IMR-90 (cell line): ENCODE results near the gene RNF14. TPM values are rescaled to one million over a fixed set of nuclear protein-coding genes. Genes with fewer than 3 reads are reported as not detected.

ENCODE experiments used
- ATAC-seq: fragments of 200-7000 bp; cut with Tn5 transposase; 2 replicates; pipeline ENCODE4 v1.9.1; 2020; ENCODE audit warnings: low read depth, mild to moderate bottlenecking, moderate library complexity
- BruUV-seq: library from RNA; stranded (reverse); fragments of 400-500 nt; replicated peaks from 2 replicates; lab custom pipeline; 2021; lab: Mats Ljungman, UMichigan
- CTCF ChIA-PET: fragments of 300-600 bp; formaldehyde crosslinking; extraction: SDS; loops from one replicate; lab custom pipeline; 2021; ENCODE audit warnings: antibody characterized with exemption; lab: Yijun Ruan, JAX
- POLR2A ChIA-PET: fragments of 300-600 bp; sonication (Branson Sonifier 250); formaldehyde crosslinking; loops from one replicate; lab custom pipeline; 2022; ENCODE audit warnings: antibody characterized with exemption; ENCODE audit not compliant: unreplicated experiment; lab: Charles Lee
- DNase-seq: peaks from one replicate; pipeline ENCODE4 v3.0.0; 2013
- H2AFZ ChIP-seq: replicated peaks from 2 replicates; pipeline ENCODE3; 2013; ENCODE audit warnings: low read length, mild to moderate bottlenecking; ENCODE audit not compliant: poor library complexity
- H2AK5ac ChIP-seq: 2 replicates; pipeline ENCODE4 v1.6.1; 2013; ENCODE audit warnings: low read depth, low read length, inconsistent platforms
- H2AK9ac ChIP-seq: replicated peaks from 2 replicates; pipeline ENCODE3; 2013; ENCODE audit warnings: mild to moderate bottlenecking, low read depth, low read length, moderate library complexity; ENCODE audit not compliant: poor library complexity
- H2BK120ac ChIP-seq: 2 replicates; pipeline ENCODE4 v1.6.1; 2013; ENCODE audit warnings: low read depth, low read length, inconsistent platforms
- H2BK15ac ChIP-seq: 3 replicates; pipeline ENCODE4 v1.6.1; 2013; ENCODE audit warnings: low read depth, low read length, inconsistent platforms
- H2BK20ac ChIP-seq: 2 replicates; pipeline ENCODE4 v1.6.1; 2013; ENCODE audit warnings: low read depth, mild to moderate bottlenecking, inconsistent platforms, low read length, moderate library complexity
- H2BK5ac ChIP-seq: 2 replicates; pipeline ENCODE4 v1.6.1; 2013; ENCODE audit warnings: mild to moderate bottlenecking, low read depth, low read length, inconsistent platforms; ENCODE audit not compliant: poor library complexity, severe bottlenecking
- H3K14ac ChIP-seq: replicated peaks from 2 replicates; pipeline ENCODE4 v1.6.1; 2013; ENCODE audit warnings: low read depth, low read length, inconsistent platforms
- H3K18ac ChIP-seq: 2 replicates; pipeline ENCODE4 v1.6.1; 2013; ENCODE audit warnings: low read depth, low read length, control low read depth
- H3K23ac ChIP-seq: 2 replicates; pipeline ENCODE4 v1.6.1; 2013; ENCODE audit warnings: low read depth, low read length, inconsistent platforms
- H3K27ac ChIP-seq: 2 replicates; pipeline ENCODE4 v1.5.1; 2013; ENCODE audit warnings: mild to moderate bottlenecking, control low read depth, low read length; ENCODE audit not compliant: insufficient read depth
- H3K27me3 ChIP-seq: 2 replicates; pipeline ENCODE4 v1.6.1; 2013; ENCODE audit warnings: low read length; ENCODE audit not compliant: control insufficient read depth, insufficient read depth
- H3K36me3 ChIP-seq: 2 replicates; pipeline ENCODE4 v1.6.1; 2013; ENCODE audit warnings: low read length, mixed read lengths; ENCODE audit not compliant: control insufficient read depth, insufficient read depth
- H3K4ac ChIP-seq: 2 replicates; pipeline ENCODE4 v1.6.1; 2013; ENCODE audit warnings: low read depth, low read length, inconsistent platforms
- H3K4me1 ChIP-seq: 2 replicates; pipeline ENCODE4 v1.6.1; 2013; ENCODE audit warnings: low read length, mixed read lengths; ENCODE audit not compliant: control insufficient read depth, insufficient read depth
- H3K4me2 ChIP-seq: 2 replicates; pipeline ENCODE4 v1.6.1; 2013; ENCODE audit warnings: low read depth, mild to moderate bottlenecking, control low read depth, low read length, moderate library complexity
- H3K4me3 ChIP-seq: 2 replicates; pipeline ENCODE4 v1.5.1; 2013; ENCODE audit warnings: low read depth, mild to moderate bottlenecking, control low read depth, low read length, moderate library complexity; ENCODE audit not compliant: insufficient read depth
- H3K56ac ChIP-seq: 2 replicates; pipeline ENCODE4 v1.6.1; 2013; ENCODE audit warnings: low read length, inconsistent platforms; ENCODE audit not compliant: insufficient read depth; ENCODE audit errors: extremely low read depth
- H3K79me1 ChIP-seq, 2 experiments: 2 replicates each; pipeline ENCODE4 v1.6.1; 2013; ENCODE audit warnings: low read length in 2 of 2, inconsistent platforms in 1 of 2, low read depth in 1 of 2
- H3K9ac ChIP-seq: 2 replicates; pipeline ENCODE4 v1.6.1; 2013; ENCODE audit warnings: low read depth, low read length, control low read depth
- H3K9me1 ChIP-seq: 2 replicates; pipeline ENCODE4 v1.6.1; 2013; ENCODE audit warnings: low read length, inconsistent platforms; ENCODE audit not compliant: insufficient read depth
- H3K9me3 ChIP-seq: 2 replicates; pipeline ENCODE4 v1.6.1; 2013; ENCODE audit warnings: low read length; ENCODE audit not compliant: control insufficient read depth, insufficient read depth
- H4K20me1 ChIP-seq: 2 replicates; pipeline ENCODE4 v1.6.1; 2013; ENCODE audit warnings: low read length, inconsistent platforms; ENCODE audit not compliant: insufficient read depth
- H4K5ac ChIP-seq: 2 replicates; pipeline ENCODE4 v1.6.1; 2013; ENCODE audit warnings: mild to moderate bottlenecking, low read depth, low read length, control low read depth
- H4K8ac ChIP-seq, 2 experiments: 2 replicates each; pipeline ENCODE4 v1.6.1; 2013; ENCODE audit warnings: low read depth in 2 of 2, low read length in 2 of 2, control low read depth in 1 of 2, inconsistent platforms in 1 of 2
- H4K91ac ChIP-seq: 2 replicates; pipeline ENCODE4 v1.6.1; 2013; ENCODE audit warnings: low read depth, low read length, inconsistent platforms; ENCODE audit not compliant: insufficient read depth
- BHLHE40 ChIP-seq: fragments of 150-350 bp; IDR thresholded peaks from 2 replicates; pipeline ENCODE4 v1.6.1; 2016; ENCODE audit warnings: mild to moderate bottlenecking, low read depth, low read length
- CEBPB ChIP-seq: IDR thresholded peaks from 2 replicates; pipeline ENCODE4 v1.6.1; 2012; ENCODE audit warnings: low read depth, low read length, improper control_type of control experiment
- CHD1 ChIP-seq: IDR thresholded peaks from 2 replicates; pipeline ENCODE4 v1.6.1; 2012; ENCODE audit warnings: low read depth, low read length, improper control_type of control experiment
- MAFK ChIP-seq: IDR thresholded peaks from 2 replicates; pipeline ENCODE4 v1.6.1; 2012; ENCODE audit warnings: low read depth, low read length, improper control_type of control experiment
- MAZ ChIP-seq: IDR thresholded peaks from 2 replicates; pipeline ENCODE4 v1.6.1; 2012; ENCODE audit warnings: low read depth, mild to moderate bottlenecking, low read length, improper control_type of control experiment, moderate library complexity, borderline replicate concordance
- MXI1 ChIP-seq: IDR thresholded peaks from 2 replicates; pipeline ENCODE4 v1.6.1; 2012; ENCODE audit warnings: low read depth, mild to moderate bottlenecking, low read length, moderate library complexity, borderline replicate concordance
- NFE2L2 ChIP-seq: fragments of 150-350 bp; IDR thresholded peaks from 2 replicates; pipeline ENCODE4 v1.6.1; 2016; ENCODE audit warnings: low read depth, mild to moderate bottlenecking, low read length
- POLR2A ChIP-seq: IDR thresholded peaks from 2 replicates; pipeline ENCODE4 v1.6.1; 2012; ENCODE audit warnings: mild to moderate bottlenecking, low read depth, low read length
- RAD21 ChIP-seq: IDR thresholded peaks from 2 replicates; pipeline ENCODE4 v1.6.1; 2012; ENCODE audit warnings: low read length, improper control_type of control experiment
- RCOR1 ChIP-seq: IDR thresholded peaks from 2 replicates; pipeline ENCODE4 v1.6.1; 2012; ENCODE audit warnings: mild to moderate bottlenecking, low read length, improper control_type of control experiment; ENCODE audit not compliant: insufficient replicate concordance
- RFX5 ChIP-seq: IDR thresholded peaks from 2 replicates; pipeline ENCODE4 v1.8.0; 2012; ENCODE audit warnings: low read depth, mild to moderate bottlenecking, low read length, moderate library complexity
- SMC3 ChIP-seq: fragments of 150-350 bp; IDR thresholded peaks from 2 replicates; pipeline ENCODE4 v1.6.1; 2016; ENCODE audit warnings: low read depth, mild to moderate bottlenecking, antibody characterized with exemption, low read length, moderate library complexity
- WGBS, 2 experiments: methylation state at CpG; one replicate each; pipeline versions ENCODE4 v1.1.5 to v1.1.7; 2013; ENCODE audit warnings: missing lambda C conversion rate in 2 of 2; ENCODE audit not compliant: insufficient read length in 1 of 2; ENCODE audit errors: extremely low coverage in 2 of 2; 5-methylcytosine and 5-hydroxymethylcytosine counted together
- dilution Hi-C: fragments of 300-500 bp; cut with HindIII; formaldehyde crosslinking; loops from one replicate; pipeline ENCODE4 v1.14.3; 2018; ENCODE audit warnings: low sequenced_read_pairs; ENCODE audit not compliant: unreplicated experiment
- in situ Hi-C: fragments of 300-500 bp; cut with MboI; formaldehyde crosslinking; loops from 3 replicates; pipeline ENCODE4 v1.14.3; 2019; ENCODE audit warnings: low sequenced_read_pairs, inconsistent platforms, mixed read lengths
- intact Hi-C: fragments of 100-400 bp; cut with micrococcal nuclease; formaldehyde crosslinking; loops from 2 replicates; pipeline ENCODE4 v1.10.0; 2022
- polyA plus RNA-seq, 3 experiments: library from polyadenylated mRNA; depleted of rRNA; stranded (reverse); fragments of >200 nt; gene quantifications; 2 replicates each; pipeline ENCODE4 v1.2.3, GENCODE V29; 2012; ENCODE audit warnings: low replicate concordance in 1 of 3
- total RNA-seq: library from RNA; depleted of rRNA; stranded (reverse); fragments of >200 nt; gene quantifications from 2 replicates; pipeline ENCODE4 v1.2.3, GENCODE V29; 2012
- TF ChIP-seq, protein P1 (sequence below): fragments of 150-350 bp; IDR thresholded peaks from 2 replicates; pipeline ENCODE4 v1.6.1; 2017; ENCODE audit warnings: mild to moderate bottlenecking, antibody characterized with exemption, low read length, low read depth
- TF ChIP-seq, protein P2 (sequence below): fragments of 150-350 bp; IDR thresholded peaks from 2 replicates; pipeline ENCODE4 v1.6.1; 2016; ENCODE audit warnings: low read depth, mild to moderate bottlenecking, low read length, moderate library complexity, borderline replicate concordance
- TF ChIP-seq, protein P3 (sequence below): conservative IDR thresholded peaks from 2 replicates; pipeline ENCODE4 v1.5.1; 2012; ENCODE audit warnings: mild to moderate bottlenecking, low read depth, low read length, improper control_type of control experiment

RNF14 gene
- total and polyA plus RNA-seq, 2 of the 4 experiments (the other 2 are of a cell fraction), result 36.1 to 106 TPM

DNA sequence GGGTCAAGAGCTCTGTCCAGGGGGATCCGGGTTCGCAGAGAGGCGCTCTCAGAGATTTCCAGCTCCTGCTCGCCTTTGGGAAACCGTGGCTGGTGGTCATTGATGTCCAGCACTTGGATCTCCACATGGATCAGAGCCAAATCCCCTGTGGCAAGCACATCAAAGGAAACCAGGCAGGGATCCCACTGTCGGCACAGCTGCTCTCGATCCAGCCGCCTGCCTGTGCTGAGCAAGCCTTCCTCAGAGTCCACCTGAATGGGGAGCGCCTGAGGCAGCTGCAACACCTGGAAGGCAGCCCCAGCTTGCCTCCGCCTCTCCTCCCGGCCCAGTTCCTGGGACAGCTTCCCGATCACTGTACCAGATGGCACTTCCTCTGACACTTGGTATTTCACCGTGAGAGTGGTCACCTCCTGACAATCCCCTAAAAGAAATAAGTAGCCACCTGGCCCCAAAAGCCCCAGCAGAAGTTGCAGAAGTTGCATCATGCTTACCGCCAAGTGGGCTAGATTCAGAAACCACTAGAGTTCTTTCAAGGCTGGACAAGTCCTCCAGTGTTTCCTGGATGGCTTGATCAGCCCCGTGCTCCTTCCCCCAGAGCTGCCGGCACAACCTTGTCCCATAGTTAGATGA lies 11.4 kb upstream of the RNF14 start:
- no peaks in the 10 kb centered on the region for H3K79me1 ChIP-seq
- no peak overlapping the region for H3K56ac ChIP-seq
- no peak overlapping the region for H3K9ac ChIP-seq
- no peak overlapping the region for H2BK5ac ChIP-seq
- no peak overlapping the region for H3K4me3 ChIP-seq
- no peak overlapping the region for H3K4me2 ChIP-seq
- DNase-seq, result no peak
- H4K91ac ChIP-seq, result no peak overlapping the region
- no peak overlapping the region for H3K23ac ChIP-seq
- BruUV-seq, result no TSS peak
- H3K4ac ChIP-seq, result no peak overlapping the region
- H2BK120ac ChIP-seq, result no peak overlapping the region
- no peak overlapping the region for H2AK9ac ChIP-seq
- H2AK5ac ChIP-seq, result no peak overlapping the region
- no peak overlapping the region for H2AFZ ChIP-seq
- no peak overlapping the region for H4K8ac ChIP-seq
- dilution Hi-C loops (no loop called here), in situ Hi-C loops (loop anchor here (5.0 kb wide), 2 partner anchors 80 to 265 kb away; partner anchors contain the start of gene PCDH1), intact Hi-C loops (no loop called here)
- H3K4me1 ChIP-seq, result no peaks in the 10 kb centered on the region
- 63% methylated on average over 14 of the region's 16 CpGs; no CpG with 5 or more reads in 1 of the 2 experiments for WGBS, 2 experiments
- no peak overlapping the region for H4K5ac ChIP-seq
- ATAC-seq, result no peak
- H3K27me3 ChIP-seq, result peaks cover 21% of the 10 kb centered on the region
- no peak overlapping the region for H2BK20ac ChIP-seq
- no peak overlapping the region for H2BK15ac ChIP-seq
- no peaks in the 10 kb centered on the region for H3K9me3 ChIP-seq
- H3K27ac ChIP-seq, result no peak overlapping the region
- H3K14ac ChIP-seq, result no peak overlapping the region
- H4K20me1 ChIP-seq, result no peaks in the 10 kb centered on the region; the same call in 1 of the 2 replicates
- no peak overlapping the region for H3K18ac ChIP-seq
- ChIA-PET CTCF (interaction anchor here (1.1 to 1.5 kb wide), 2 partner anchors 34 to 265 kb away, joined by 3 read pairs; partner anchors contain the start of gene DELE1), POLR2A (no interaction called here)
- TF ChIP-seq RFX5 (no peak), POLR2A (no peak), MAZ (no peak), RCOR1 (no peak), CHD1 (no peak), CEBPB (no peak), RAD21 (no peak), NFE2L2 (no peak), MAFK (no peak), MXI1 (no peak), SMC3 (no peak), BHLHE40 (no peak)
- TF ChIP-seq, protein P1, sequence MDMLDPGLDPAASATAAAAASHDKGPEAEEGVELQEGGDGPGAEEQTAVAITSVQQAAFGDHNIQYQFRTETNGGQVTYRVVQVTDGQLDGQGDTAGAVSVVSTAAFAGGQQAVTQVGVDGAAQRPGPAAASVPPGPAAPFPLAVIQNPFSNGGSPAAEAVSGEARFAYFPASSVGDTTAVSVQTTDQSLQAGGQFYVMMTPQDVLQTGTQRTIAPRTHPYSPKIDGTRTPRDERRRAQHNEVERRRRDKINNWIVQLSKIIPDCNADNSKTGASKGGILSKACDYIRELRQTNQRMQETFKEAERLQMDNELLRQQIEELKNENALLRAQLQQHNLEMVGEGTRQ, result no peak
- TF ChIP-seq, protein P2, sequence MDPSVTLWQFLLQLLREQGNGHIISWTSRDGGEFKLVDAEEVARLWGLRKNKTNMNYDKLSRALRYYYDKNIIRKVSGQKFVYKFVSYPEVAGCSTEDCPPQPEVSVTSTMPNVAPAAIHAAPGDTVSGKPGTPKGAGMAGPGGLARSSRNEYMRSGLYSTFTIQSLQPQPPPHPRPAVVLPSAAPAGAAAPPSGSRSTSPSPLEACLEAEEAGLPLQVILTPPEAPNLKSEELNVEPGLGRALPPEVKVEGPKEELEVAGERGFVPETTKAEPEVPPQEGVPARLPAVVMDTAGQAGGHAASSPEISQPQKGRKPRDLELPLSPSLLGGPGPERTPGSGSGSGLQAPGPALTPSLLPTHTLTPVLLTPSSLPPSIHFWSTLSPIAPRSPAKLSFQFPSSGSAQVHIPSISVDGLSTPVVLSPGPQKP, result no peak
- TF ChIP-seq, protein P3, sequence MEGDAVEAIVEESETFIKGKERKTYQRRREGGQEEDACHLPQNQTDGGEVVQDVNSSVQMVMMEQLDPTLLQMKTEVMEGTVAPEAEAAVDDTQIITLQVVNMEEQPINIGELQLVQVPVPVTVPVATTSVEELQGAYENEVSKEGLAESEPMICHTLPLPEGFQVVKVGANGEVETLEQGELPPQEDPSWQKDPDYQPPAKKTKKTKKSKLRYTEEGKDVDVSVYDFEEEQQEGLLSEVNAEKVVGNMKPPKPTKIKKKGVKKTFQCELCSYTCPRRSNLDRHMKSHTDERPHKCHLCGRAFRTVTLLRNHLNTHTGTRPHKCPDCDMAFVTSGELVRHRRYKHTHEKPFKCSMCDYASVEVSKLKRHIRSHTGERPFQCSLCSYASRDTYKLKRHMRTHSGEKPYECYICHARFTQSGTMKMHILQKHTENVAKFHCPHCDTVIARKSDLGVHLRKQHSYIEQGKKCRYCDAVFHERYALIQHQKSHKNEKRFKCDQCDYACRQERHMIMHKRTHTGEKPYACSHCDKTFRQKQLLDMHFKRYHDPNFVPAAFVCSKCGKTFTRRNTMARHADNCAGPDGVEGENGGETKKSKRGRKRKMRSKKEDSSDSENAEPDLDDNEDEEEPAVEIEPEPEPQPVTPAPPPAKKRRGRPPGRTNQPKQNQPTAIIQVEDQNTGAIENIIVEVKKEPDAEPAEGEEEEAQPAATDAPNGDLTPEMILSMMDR, result no peak
- H3K36me3 ChIP-seq, result no peaks in the 10 kb centered on the region
- H3K9me1 ChIP-seq, result no peaks in the 10 kb centered on the region
